DMS 273 treated with DMSO at 0.1 percent for 48 hours (cell line): ENCODE measurements around the gene DOCK4.
"Not testable (repeated sequence)": the region's sequence is repeated elsewhere in the genome, so short reads cannot be mapped to it uniquely, and the experiment has no call there.

Experiments used
- DNase-seq: peaks from one replicate; lab custom pipeline; 2025; lab: John Stamatoyannopoulos, UW

Gene DOCK4

DNA sequence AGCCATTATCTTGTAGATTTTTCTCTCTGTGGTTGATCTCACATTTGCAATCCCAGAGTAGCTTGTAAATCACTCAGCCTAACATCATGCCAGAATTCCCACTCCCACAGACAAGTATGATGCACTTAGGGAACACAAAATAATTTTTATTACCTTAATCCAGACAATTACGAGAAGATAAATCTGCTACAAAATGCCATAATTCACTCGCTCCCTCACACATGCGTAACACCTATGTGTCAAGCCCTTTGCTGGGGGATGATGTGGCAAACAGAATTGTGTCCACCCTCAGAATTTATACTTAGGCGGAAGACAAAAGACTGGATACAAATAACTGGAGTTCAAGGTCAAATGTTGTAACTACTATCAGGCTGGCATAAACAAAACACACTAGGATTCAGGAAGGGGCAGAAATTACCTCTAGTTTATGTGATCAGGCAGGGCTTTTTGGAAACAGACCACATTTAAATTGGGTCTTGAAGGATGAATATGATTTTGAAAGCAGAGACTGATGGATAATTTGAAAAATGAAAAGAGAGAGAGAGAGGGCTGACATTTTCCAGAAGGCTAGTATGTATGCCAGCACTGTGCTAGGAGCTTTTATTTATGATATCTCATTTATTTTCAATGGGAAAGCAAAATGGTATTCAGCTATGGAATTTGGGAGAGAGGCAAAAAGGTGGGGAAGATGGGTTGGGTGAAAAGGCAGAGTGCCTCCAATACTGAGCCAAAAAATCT lies 69.8 kb downstream of the DOCK4 start:
- no peak for DNase-seq

DNA sequence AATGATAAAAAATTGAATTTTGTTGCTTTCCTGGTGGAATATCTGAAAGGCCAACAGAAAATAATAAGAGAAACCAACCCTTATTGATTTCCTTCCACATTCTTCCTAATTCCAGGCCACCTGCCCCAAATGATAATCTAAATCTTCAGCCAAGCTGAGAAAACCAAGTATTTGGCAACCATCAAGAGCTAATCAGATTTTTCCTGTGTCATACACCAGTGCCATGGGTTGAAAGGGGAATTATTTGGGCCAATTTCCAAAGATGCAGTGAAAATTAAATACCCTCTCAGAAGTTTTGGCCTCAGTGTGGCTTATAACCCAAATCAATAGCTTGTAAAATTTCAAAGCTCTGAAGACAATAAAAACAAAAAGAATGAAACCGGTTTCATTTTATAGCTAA lies 70.4 kb downstream of the DOCK4 start:
- DNase-seq, result no peak

DNA sequence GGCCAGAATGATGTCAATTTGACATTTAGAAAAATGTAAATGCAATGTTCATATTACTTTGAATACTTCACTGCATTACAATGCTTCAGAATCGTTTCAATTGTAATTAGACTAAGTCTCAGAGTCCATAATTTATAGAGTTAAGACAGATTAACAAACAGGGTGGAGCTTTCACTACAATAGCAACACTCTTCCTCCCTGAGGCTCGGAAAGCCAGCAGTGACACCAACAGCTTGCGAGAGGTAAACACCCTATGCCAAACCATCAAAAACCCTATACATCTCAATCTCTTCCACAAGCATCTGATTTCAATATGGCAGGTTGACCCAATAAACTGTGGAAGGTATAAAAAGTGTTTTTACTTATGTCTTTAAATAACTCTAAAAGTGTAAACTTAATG lies 72.2 kb downstream of the DOCK4 start:
- DNase-seq, result no peak

GRCh38 chr7:112133328-112133727 lies 72.9 kb downstream of the DOCK4 start:
- DNase-seq, result no peak

GRCh38 chr7:112132051-112132694 lies 74.0 kb downstream of the DOCK4 start:
- DNase-seq, result no peak

DNA sequence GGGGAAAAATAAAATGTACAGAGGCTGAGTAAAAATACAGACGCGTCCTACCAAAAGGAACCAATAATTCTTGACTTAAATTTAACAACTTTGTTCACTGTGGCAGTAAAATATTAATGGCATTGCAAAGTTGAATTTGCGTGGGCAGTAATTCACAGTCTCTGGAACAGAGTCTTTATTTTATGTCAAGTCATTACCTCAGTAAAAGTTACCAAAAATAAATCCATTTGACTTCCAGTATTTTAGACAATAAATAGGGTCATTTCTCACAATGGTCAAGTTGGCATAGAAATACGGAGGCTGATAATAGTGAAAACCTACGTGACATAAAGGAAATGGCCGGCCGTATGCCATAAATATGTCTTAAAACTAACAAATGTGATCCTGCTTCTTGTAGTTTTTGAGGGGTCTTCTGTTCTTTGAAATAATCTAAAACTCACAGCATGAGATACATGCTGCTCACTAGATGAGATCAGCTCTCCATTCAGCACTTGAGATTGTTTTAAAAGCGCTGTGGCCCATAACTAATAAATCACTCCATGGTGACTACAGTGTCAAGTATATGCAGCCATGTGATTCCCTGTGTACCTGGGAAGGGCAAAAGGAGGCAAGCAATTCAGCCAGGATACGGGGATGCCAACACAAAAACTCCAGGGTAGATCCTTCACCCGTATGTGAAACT lies 75.3 kb downstream of the DOCK4 start:
- DNase-seq, result no peak

- no peak for DNase-seq
Observed at GRCh38 chr7:112129655-112130323, 76.4 kb downstream of the DOCK4 start.

GRCh38 chr7:112128461-112129425 lies 77.5 kb downstream of the DOCK4 start:
- DNase-seq, result not testable (repeated sequence)

DNA sequence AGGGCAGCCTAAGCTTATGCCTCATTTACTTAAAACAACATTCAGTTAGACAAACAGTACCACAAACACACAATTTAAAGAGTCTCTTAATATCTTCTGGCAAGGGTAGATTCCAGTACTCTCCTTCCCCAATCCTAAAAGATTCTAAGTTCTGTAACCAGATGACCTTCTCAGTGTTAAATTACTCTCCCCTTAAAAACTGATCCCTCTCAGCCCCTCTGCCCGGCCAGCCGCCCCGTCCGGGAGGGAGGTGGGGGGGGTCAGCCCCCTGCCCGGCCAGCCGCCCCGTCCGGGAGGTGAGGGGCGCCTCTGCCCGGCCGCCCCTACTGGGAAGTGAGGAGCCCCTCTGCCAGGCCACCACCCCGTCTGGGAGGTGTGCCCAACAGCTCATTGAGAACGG lies 78.2 kb downstream of the DOCK4 start:
- not testable (repeated sequence) for DNase-seq

- no peak for DNase-seq
Observed at GRCh38 chr7:112125250-112125649, 80.9 kb downstream of the DOCK4 start.

GRCh38 chr7:112124061-112124766 lies 82.0 kb downstream of the DOCK4 start:
- no peak for DNase-seq

- DNase-seq, result no peak
Observed at GRCh38 chr7:112122798-112123197, 83.4 kb downstream of the DOCK4 start.

DNA sequence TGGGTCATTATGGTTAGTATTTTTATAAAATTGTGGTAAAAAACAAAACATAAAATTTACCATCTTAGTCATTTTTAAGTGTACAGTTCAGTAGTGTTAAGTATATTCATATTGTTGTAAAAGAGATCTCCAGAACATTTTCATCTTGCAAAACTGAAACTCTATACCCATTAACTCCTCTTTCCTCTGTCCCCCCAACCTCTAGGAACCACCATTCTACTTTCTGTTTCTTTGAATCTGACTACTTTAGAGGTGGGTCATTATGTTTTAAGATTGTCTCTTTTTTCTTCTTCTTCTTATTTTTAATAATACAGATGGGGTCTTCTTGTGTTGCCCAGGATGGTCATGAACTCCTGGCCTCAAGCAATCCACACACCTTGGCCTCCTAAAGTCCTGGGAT lies 84.1 kb downstream of the DOCK4 start:
- no peak for DNase-seq

DNA sequence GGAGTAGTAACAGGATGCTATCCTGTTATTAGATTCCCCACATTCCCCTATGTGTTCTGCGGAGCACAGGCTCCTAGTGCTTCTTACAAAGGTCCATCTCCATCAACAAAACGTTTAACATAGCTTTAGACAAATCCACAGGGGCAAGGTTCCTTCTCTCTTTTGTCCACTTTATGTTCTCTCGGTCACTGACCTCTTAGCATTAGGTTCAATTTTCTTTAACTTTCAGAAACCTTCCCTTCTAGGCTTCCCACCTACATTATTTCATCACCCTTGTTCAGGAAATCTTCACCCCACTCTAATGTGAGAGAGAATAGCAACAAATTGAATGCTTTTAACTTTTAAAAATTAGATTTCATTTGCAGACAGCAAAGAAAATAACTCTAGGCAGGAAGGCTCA lies 84.9 kb downstream of the DOCK4 start:
- no peak for DNase-seq

- DNase-seq, result no peak
Observed at GRCh38 chr7:112120696-112121217, 85.4 kb downstream of the DOCK4 start.

GRCh38 chr7:112118581-112119566 lies 87.3 kb downstream of the DOCK4 start:
- DNase-seq, result no peak

GRCh38 chr7:112116894-112117293 lies 89.3 kb downstream of the DOCK4 start:
- no peak for DNase-seq

GRCh38 chr7:112116358-112116757 lies 89.8 kb downstream of the DOCK4 start:
- DNase-seq, result no peak

- no peak for DNase-seq
Observed at GRCh38 chr7:112115880-112116279, 90.3 kb downstream of the DOCK4 start.
